Activated T-helper 1 cell treated with anti-CD3 and anti-CD28 coated beads, Interleukin-12 subunit alpha, Interleukin-12 subunit beta, Interleukin-2, Interleukin-4 antibody, amounts not matched to agents 30 ng/mL and 10 ng/mL and 1 ng/mL, durations not matched to agents 14 hours and 24 hours and 36 hours (primary cell): Measurements from ENCODE around the gene KRT37. TPM values are rescaled to one million over a fixed set of nuclear protein-coding genes. Genes with fewer than 3 reads are reported as not detected.

Experiments used
- DNase-seq: peaks from one replicate; pipeline ENCODE4 v3.0.0; 2021; ENCODE audit warnings: low spot score
- H3K27ac Mint-ChIP-seq: one replicate; pipeline ENCODE4 v1.8.0; 2021; ENCODE audit warnings: mild to moderate bottlenecking, mixed read lengths
- H3K27me3 Mint-ChIP-seq: one replicate; pipeline ENCODE4 v1.8.0; 2022; ENCODE audit warnings: mild to moderate bottlenecking, moderate library complexity, mixed read lengths; ENCODE audit not compliant: insufficient read depth
- H3K36me3 Mint-ChIP-seq: one replicate; pipeline ENCODE4 v1.8.0; 2021; ENCODE audit warnings: low read depth, mixed read lengths
- H3K4me1 Mint-ChIP-seq: one replicate; pipeline ENCODE4 v1.8.0; 2021; ENCODE audit warnings: low read depth, mixed read lengths
- H3K4me3 Mint-ChIP-seq: one replicate; pipeline ENCODE4 v1.8.0; 2021; ENCODE audit warnings: mild to moderate bottlenecking, moderate library complexity, mixed read lengths
- H3K9me3 Mint-ChIP-seq: one replicate; pipeline ENCODE4 v1.8.0; 2021; ENCODE audit warnings: mixed read lengths
- intact Hi-C: fragments of 100-400 bp; cut with micrococcal nuclease; formaldehyde crosslinking; loops from one replicate; pipeline ENCODE4 v1.15.1; 2024
- total RNA-seq: library from RNA; stranded (reverse); gene quantifications from 2 replicates; pipeline ENCODE4 v1.2.3, GENCODE V29; 2022

Gene KRT37
- not detected in 2 replicates for total RNA-seq

DNA sequence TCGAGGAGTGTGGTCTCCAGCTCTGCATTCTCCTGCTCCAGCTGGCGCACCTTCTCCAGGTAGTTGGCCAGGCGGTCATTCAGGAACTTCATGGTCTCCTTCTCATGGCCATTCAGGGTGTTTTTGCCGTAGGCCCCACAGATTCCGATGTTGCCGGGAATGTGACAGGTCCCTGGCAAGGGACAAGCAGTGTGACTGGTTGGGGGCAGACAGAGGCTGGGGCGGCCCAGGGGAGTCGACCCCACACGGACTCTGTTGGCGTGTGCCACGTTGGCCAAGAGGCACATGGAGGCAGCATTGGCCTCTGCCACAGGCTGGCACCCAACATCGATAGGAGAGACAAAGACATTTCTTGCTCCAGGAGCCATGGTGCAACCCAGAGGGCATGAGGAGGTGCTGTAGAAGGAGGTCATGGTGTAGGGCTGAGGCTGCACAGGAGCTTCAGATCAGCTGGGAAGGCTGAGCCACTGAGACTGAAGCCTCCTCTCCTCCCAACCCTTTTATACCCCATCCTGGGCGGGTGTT lies at the start of gene KRT37:
TSS of gene KRT37 (minus strand) at position 475 of the 525 bp plus-strand sequence. CDS start at position 413, 62 bp downstream.
- Mint-ChIP-seq H3K27me3 (peaks cover 8% of the 10 kb centered on the region), H3K36me3 (no peaks in the 10 kb centered on the region), H3K9me3 (no peaks in the 10 kb centered on the region), H3K27ac (no peak within 1 kb of the TSS), H3K4me3 (no peak within 1 kb of the TSS), H3K4me1 (no peaks in the 10 kb centered on the region)
- intact Hi-C loops, result no loop called here
- no peak for DNase-seq

DNA sequence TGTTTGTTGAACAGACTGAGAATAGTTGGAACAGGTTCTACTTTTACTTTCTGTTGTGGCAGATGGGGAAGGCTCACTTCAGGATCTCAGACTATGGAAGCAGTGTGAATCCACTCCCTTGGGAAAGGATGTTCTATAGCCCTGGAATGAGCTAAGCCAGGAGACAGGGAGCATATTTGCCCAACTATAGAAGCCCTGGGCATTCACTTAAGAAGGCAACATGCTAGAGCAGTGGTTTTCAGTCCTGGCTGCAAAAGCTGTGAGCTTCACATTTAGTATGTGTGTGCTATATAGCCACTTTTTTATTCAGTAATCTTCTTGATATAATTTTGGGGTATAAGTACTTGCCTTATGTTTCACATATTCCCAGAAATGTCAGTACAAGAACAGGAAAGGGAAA lies 44.0 kb upstream of the KRT37 start:
- intact Hi-C loops, result no loop called here
- no peak overlapping the region for H3K27ac Mint-ChIP-seq
- no peaks in the 10 kb centered on the region for H3K9me3 Mint-ChIP-seq
- no peak overlapping the region for H3K4me3 Mint-ChIP-seq
- peaks cover 10% of the 10 kb centered on the region for H3K27me3 Mint-ChIP-seq
- H3K36me3 Mint-ChIP-seq, result no peaks in the 10 kb centered on the region
- no peak for DNase-seq
- H3K4me1 Mint-ChIP-seq, result no peaks in the 10 kb centered on the region

DNA sequence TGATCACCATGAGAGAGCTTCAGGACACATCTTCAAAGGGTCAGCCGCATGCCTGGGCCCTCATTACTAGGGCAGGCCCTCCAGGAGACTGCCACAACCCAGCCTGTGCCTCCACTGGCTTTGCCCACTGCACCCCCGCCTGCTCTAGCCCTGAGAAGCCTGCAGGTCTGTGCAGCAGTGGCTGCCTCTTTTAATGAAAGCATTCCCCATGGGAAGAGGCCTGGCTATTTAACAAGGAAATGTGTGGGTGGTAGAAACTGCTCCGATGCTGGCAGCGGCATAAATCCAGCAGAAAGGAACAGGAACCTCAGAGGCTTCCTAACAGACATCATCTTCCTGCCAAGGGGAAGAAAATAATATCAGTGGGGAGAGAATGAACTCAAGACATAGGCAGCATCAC lies 43.2 kb upstream of the KRT37 start:
- Mint-ChIP-seq H3K36me3 (no peaks in the 10 kb centered on the region), H3K9me3 (no peaks in the 10 kb centered on the region), H3K27ac (no peak overlapping the region), H3K4me1 (no peaks in the 10 kb centered on the region), H3K27me3 (peaks cover 6% of the 10 kb centered on the region), H3K4me3 (no peak overlapping the region)
- intact Hi-C loops, result no loop called here
- no peak for DNase-seq

DNA sequence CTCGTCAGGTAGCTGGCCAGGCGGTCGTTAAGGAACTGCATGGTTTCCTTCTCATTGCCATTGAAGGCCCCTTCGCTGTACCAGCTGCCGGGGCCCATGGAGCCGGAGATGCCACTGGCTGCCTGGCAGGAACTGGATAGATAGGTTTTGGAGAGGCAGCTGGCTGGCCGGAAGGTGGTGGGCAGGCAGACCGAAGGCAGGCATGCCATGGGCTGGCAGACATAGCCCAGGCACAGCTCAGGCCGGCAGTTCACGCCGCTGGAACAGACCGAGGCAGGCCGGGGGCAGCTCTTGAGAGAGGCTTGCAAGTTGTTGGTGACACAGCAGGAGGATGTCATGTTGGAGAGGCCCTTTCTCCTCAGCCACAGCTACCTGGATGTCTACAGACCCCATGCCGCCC lies 42.6 kb upstream of the KRT37 start, which contains the start of gene KRT32:
TSS of gene KRT32 (minus strand) at position 399 of the 400 bp plus-strand sequence. CDS start at position 338, 61 bp downstream.
- H3K9me3 Mint-ChIP-seq, result no peaks in the 10 kb centered on the region

DNA sequence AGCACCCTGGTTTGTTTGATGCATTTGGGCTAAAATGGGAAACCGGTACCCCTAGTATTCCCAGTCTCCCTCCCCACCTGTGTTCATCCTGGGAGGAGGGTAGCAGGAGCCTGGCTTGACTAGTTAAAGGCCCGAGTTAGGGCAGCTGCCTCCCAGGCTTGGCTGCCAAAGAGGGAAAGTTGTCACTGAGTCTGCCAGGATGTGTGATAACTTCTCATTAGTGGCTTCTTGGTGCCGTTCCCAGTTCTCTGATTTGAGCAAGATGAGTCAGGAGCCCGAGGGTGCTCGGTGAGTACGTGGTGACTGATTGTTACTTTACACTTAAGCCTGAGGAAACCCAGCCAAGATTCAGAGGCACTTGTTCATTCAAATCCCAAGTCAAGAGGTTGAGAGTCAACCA lies 40.3 kb upstream of the KRT37 start:
- intact Hi-C loops, result no loop called here
- no peak for DNase-seq
- no peak overlapping the region for H3K4me3 Mint-ChIP-seq
- no peaks in the 10 kb centered on the region for H3K36me3 Mint-ChIP-seq
- H3K4me1 Mint-ChIP-seq, result no peaks in the 10 kb centered on the region
- H3K27me3 Mint-ChIP-seq, result peaks cover 7% of the 10 kb centered on the region
- H3K27ac Mint-ChIP-seq, result no peak overlapping the region
- no peaks in the 10 kb centered on the region for H3K9me3 Mint-ChIP-seq

More for the DNA sequence above, 42.6 kb upstream of the KRT37 start, which contains the start of gene KRT32:
- intact Hi-C loops, result no loop called here
- no peaks in the 10 kb centered on the region for H3K36me3 Mint-ChIP-seq
- H3K27me3 Mint-ChIP-seq, result peaks cover 6% of the 10 kb centered on the region
- no peaks in the 10 kb centered on the region for H3K4me1 Mint-ChIP-seq
- H3K4me3 Mint-ChIP-seq, result no peak within 1 kb of the TSS
- no peak for DNase-seq
- no peak within 1 kb of the TSS for H3K27ac Mint-ChIP-seq

DNA sequence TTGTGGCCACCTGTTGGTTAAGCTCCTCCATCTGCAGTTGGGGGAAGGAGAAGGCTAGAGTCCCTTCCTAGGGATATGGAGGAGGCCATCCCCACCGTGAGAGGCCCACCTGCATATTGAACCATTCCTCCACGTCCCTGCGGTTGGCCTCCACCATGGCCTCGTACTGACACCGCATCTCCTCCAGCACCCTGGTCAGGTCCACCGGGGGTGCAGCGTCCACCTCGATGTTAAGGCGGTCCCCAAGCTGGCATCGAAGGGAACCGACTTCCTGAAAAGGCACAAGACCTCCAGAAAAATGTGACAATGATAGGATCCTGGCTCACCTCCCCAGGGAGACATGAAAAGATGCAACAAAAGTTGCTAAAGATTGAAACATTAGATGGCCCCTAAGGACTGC lies 39.8 kb upstream of the KRT37 start:
- Mint-ChIP-seq H3K27ac (no peak overlapping the region), H3K4me1 (no peaks in the 10 kb centered on the region), H3K4me3 (no peak overlapping the region), H3K9me3 (no peaks in the 10 kb centered on the region), H3K27me3 (peaks cover 7% of the 10 kb centered on the region), H3K36me3 (no peaks in the 10 kb centered on the region)
- no peak for DNase-seq
- intact Hi-C loops, result no loop called here

DNA sequence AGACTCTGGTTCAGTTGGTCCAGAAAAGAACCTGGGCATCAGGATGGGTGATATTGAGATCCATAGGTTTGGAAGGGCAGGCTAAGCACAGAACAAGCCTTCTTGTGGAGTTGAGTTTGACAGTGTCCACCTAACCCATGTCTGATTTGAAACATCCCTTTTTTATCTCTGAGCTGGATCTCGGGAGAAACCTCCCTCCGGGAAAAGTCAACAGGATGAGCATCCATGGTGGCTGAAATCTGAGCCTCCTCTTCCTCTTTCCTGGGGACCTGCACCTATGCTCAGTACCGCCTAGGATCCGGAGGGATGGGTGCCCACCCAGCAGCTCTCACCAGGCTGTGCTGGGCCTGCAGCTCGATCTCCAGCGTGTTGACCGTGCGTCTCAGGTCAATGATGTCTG lies 39.4 kb upstream of the KRT37 start:
- H3K4me1 Mint-ChIP-seq, result no peaks in the 10 kb centered on the region
- H3K27me3 Mint-ChIP-seq, result peaks cover 7% of the 10 kb centered on the region
- no peak for DNase-seq
- H3K9me3 Mint-ChIP-seq, result no peaks in the 10 kb centered on the region
- intact Hi-C loops, result no loop called here
- no peak overlapping the region for H3K27ac Mint-ChIP-seq
- no peaks in the 10 kb centered on the region for H3K36me3 Mint-ChIP-seq
- no peak overlapping the region for H3K4me3 Mint-ChIP-seq

DNA sequence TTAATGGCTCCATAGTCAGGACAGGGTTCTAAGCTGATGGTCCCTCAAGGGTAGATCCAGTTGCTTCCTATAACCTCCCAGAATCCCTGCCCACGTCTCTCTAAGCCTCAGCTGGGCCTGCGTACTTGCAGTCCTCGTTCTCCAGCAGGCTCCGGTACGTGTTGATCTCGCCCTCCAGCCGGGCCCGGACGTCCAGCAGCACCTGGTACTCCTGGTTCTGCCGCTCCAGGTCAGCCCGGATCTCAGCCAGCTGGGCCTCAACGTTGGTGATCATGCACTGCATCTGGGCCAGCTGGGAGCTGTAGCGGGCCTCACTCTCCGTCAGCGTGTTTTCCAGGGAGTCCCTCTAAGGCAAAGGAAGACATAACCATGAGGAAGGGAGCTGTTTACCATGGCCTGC lies 38.3 kb upstream of the KRT37 start:
- DNase-seq, result no peak
- Mint-ChIP-seq H3K27me3 (peaks cover 4% of the 10 kb centered on the region), H3K4me3 (no peak overlapping the region), H3K36me3 (no peaks in the 10 kb centered on the region), H3K27ac (no peak overlapping the region), H3K4me1 (no peaks in the 10 kb centered on the region), H3K9me3 (no peaks in the 10 kb centered on the region)
- intact Hi-C loops, result no loop called here

DNA sequence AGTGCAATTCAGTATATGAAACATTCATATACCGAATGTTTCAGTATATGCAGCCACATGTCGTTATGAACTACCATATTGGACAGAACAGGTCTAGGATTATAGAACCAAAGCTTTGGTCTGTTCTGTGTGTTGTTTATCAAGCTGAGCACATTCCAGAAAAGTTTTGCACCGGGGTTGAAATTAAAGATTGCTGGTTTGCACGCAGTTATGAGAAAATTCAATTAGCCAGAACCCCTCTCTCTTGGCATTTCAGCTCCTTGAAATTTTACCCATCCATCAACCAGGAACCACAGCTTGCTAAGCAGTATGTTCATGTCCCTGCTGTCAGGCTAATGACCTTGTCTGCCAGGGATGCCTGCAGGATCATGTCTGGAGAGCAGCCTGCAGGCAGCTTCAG lies 33.3 kb upstream of the KRT37 start:
- Mint-ChIP-seq H3K4me1 (no peaks in the 10 kb centered on the region), H3K4me3 (no peak overlapping the region), H3K27me3 (peaks cover 4% of the 10 kb centered on the region), H3K27ac (no peak overlapping the region), H3K9me3 (no peaks in the 10 kb centered on the region), H3K36me3 (no peaks in the 10 kb centered on the region)
- intact Hi-C loops, result no loop called here
- no peak for DNase-seq

DNA sequence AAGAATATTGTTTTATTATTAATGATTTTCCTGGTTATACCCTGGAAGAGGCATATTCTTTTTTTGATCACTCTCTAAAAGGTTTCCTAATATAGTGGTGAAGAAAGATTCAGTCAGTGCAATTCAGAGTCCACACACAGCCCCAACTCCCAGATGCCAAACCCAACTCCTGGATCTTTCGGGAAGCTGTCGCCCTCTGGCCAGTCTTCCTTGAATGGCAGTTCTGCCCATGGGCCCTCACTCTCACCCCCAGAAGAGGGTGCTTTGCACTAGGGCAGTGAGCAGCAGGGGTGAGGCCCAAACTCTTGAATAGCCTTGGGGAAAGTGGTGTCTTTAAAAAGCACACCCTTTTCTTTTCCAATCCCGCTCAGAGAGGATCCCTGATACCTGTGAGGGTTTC lies 31.8 kb upstream of the KRT37 start:
- intact Hi-C loops, result no loop called here
- no peaks in the 10 kb centered on the region for H3K4me1 Mint-ChIP-seq
- H3K27ac Mint-ChIP-seq, result no peak overlapping the region
- H3K36me3 Mint-ChIP-seq, result no peaks in the 10 kb centered on the region
- H3K9me3 Mint-ChIP-seq, result no peaks in the 10 kb centered on the region
- no peak for DNase-seq
- no peak overlapping the region for H3K4me3 Mint-ChIP-seq
- H3K27me3 Mint-ChIP-seq, result peaks cover 7% of the 10 kb centered on the region

DNA sequence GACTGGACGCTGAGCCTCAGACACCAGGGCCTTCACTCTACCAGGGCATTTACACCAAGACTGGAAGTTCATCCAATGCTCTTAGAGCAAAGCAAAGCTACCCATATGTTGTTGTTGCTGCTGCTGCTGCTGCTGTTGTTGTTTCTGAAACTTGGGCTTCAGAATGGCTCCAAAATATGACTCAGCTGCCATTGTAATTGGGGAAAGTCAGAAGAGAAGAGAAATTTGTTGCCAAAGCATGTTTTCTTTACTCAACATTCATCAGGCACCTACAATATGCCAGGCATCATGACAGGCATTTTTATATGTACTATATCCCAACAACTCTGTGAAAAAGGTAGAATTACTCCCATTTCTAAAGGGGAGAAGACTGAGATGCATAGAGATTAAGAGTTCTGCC lies 30.9 kb upstream of the KRT37 start:
- intact Hi-C loops, result no loop called here
- no peak overlapping the region for H3K4me3 Mint-ChIP-seq
- no peaks in the 10 kb centered on the region for H3K4me1 Mint-ChIP-seq
- no peak overlapping the region for H3K27ac Mint-ChIP-seq
- no peaks in the 10 kb centered on the region for H3K9me3 Mint-ChIP-seq
- peaks cover 7% of the 10 kb centered on the region for H3K27me3 Mint-ChIP-seq
- no peaks in the 10 kb centered on the region for H3K36me3 Mint-ChIP-seq
- no peak for DNase-seq

DNA sequence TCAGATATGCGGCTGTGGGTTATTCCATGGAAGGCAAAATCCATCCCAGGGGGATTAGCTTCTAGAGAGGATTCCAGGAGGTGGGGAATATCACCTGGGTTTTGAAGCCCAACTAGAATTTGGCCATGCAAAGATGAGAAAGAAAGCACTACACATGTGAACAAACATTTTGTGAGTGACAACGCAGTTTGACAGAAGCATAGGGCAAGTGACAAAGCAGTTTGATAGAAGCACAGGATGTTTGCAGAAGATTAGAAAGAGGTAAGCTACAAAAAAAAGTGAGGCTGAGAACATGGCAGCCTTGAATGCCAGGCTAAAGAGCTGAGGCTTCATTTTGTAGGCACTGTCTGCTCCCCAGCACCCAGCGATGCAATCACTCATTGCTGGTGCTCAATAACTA lies 28.7 kb upstream of the KRT37 start:
- DNase-seq, result no peak
- Mint-ChIP-seq H3K36me3 (no peaks in the 10 kb centered on the region), H3K9me3 (no peaks in the 10 kb centered on the region), H3K27me3 (peaks cover 7% of the 10 kb centered on the region), H3K4me3 (no peak overlapping the region), H3K27ac (no peak overlapping the region), H3K4me1 (no peaks in the 10 kb centered on the region)
- intact Hi-C loops, result no loop called here

DNA sequence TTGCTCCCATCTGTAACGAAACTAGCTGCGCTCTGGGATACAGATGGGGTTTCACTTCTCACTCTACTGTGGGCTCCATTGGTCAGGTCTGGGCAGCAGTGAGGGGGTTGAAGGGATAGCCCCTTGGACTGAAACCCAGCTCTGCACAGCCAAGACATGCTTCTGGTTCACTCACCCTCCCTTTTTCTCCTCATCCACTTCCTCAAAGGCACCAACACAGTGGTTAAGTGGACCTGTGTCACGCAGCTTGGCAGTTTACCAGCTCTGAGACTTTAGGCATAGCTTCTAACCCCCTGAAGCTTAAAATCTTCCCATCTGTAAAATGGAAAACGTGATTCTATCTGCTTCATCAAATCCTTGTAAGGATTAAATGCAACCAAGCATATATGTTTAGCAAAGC lies 27.9 kb upstream of the KRT37 start:
- Mint-ChIP-seq H3K4me3 (no peak overlapping the region), H3K9me3 (no peaks in the 10 kb centered on the region), H3K27me3 (peaks cover 7% of the 10 kb centered on the region), H3K4me1 (no peaks in the 10 kb centered on the region), H3K27ac (no peak overlapping the region), H3K36me3 (no peaks in the 10 kb centered on the region)
- no peak for DNase-seq
- intact Hi-C loops, result no loop called here

DNA sequence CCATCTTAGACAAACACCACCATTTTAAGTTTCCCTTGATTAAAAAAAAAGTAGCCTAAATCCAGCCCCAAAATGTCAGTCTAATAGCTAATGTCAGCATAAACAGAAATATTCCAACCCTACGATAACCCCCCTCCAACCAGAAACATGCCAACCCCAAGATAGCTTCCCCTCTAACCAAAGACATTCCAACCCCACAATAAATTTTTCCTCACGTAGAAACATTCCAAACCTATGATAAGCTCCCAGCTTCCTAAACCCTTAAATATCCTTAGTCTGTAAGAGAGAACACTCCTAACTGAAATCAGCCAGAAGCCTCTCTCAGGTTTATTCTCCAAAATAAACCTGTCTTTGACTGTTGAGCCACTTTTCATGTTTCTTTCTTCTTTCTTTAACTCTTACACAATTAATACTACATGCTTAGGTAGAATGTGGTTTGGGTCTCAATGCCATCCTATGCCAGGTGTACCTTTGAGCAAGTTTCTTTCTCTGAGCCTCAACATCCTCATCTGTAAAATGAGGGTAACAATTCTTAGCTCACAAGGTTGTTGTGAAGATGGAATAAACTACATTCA lies 26.9 kb upstream of the KRT37 start:
- H3K4me1 Mint-ChIP-seq, result no peaks in the 10 kb centered on the region
- intact Hi-C loops, result no loop called here
- peaks cover 7% of the 10 kb centered on the region for H3K27me3 Mint-ChIP-seq
- no peak overlapping the region for H3K27ac Mint-ChIP-seq
- no peak for DNase-seq
- H3K9me3 Mint-ChIP-seq, result no peaks in the 10 kb centered on the region
- no peaks in the 10 kb centered on the region for H3K36me3 Mint-ChIP-seq
- H3K4me3 Mint-ChIP-seq, result no peak overlapping the region
